WTC11 (cell line): ENCODE data around the gene ZBTB21.

Experiments
- TF ChIP-seq, protein P1 (sequence below): fragments of 200-600 bp; IDR thresholded peaks from 2 replicates; pipeline ENCODE4 v1.8.0; 2022; ENCODE audit warnings: antibody characterized with exemption
- TF ChIP-seq, protein P2 (sequence below): sonication (generic); formaldehyde crosslinking; IDR thresholded peaks from 2 replicates; pipeline ENCODE4 v1.8.1; 2023; ENCODE audit warnings: mild to moderate bottlenecking, missing genetic modification reagents, moderate library complexity

DNA sequence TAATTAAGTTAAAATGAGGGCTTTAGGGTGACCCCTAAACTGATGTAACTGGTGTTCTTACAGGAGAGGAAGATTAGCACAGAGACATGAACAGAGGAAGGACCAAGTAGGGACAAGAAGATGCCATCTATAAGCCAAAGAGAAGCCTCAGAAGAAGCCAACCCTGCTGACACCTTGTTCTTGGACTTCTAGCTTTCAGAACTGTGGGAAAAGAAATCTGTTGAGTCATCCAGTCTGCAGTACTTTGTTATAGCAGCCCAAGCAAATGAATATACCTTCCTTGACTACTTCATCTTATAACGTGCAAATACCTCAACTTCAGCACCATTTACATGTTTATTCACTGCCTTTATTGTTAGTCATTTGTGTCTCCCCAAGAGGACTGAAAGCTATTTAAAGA is 3.4 kb downstream of the ZBTB21 start:
- TF ChIP-seq, protein P1, sequence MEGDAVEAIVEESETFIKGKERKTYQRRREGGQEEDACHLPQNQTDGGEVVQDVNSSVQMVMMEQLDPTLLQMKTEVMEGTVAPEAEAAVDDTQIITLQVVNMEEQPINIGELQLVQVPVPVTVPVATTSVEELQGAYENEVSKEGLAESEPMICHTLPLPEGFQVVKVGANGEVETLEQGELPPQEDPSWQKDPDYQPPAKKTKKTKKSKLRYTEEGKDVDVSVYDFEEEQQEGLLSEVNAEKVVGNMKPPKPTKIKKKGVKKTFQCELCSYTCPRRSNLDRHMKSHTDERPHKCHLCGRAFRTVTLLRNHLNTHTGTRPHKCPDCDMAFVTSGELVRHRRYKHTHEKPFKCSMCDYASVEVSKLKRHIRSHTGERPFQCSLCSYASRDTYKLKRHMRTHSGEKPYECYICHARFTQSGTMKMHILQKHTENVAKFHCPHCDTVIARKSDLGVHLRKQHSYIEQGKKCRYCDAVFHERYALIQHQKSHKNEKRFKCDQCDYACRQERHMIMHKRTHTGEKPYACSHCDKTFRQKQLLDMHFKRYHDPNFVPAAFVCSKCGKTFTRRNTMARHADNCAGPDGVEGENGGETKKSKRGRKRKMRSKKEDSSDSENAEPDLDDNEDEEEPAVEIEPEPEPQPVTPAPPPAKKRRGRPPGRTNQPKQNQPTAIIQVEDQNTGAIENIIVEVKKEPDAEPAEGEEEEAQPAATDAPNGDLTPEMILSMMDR, result no peak
- TF ChIP-seq, protein P2, sequence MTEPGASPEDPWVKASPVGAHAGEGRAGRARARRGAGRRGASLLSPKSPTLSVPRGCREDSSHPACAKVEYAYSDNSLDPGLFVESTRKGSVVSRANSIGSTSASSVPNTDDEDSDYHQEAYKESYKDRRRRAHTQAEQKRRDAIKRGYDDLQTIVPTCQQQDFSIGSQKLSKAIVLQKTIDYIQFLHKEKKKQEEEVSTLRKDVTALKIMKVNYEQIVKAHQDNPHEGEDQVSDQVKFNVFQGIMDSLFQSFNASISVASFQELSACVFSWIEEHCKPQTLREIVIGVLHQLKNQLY, result no peak
